ENCODE data around the gene RHBDF2. TPM values are rescaled to one million over a fixed set of nuclear protein-coding genes. Genes with fewer than 3 reads are reported as not detected.

Gene RHBDF2
- polyA plus RNA-seq, 1 donor: 6.8 TPM

GRCh38 chr17:76461765-76462555, 39.3 kb downstream of the RHBDF2 start:
- no peak for DNase-seq

GRCh38 chr17:76459674-76460073, 41.5 kb downstream of the RHBDF2 start:
- DNase-seq: no peak

GRCh38 chr17:76458580-76459490, 42.4 kb downstream of the RHBDF2 start:
- no peak for DNase-seq

GRCh38 chr17:76453431-76453743, 47.8 kb downstream of the RHBDF2 start:
- DNase-seq: no peak

GRCh38 chr17:76452660-76453430, 48.4 kb downstream of the RHBDF2 start, which contains the start of gene UBE2O:
TSS of gene UBE2O (minus strand) at chr17:76453152. CDS start at chr17:76453141, 11 bp downstream.
- DNase-seq: peak; percentile 78

GRCh38 chr17:76452127-76452659, 49.0 kb downstream of the RHBDF2 start:
- DNase-seq: no peak

- DNase-seq: no peak
Observed at GRCh38 chr17:76451506-76451905, 49.7 kb downstream of the RHBDF2 start.

- no peak for DNase-seq
Observed at GRCh38 chr17:76449126-76449525, 52.1 kb downstream of the RHBDF2 start.

- DNase-seq: no peak
Observed at GRCh38 chr17:76447931-76448652, 53.1 kb downstream of the RHBDF2 start.

- no peak for DNase-seq
Observed at GRCh38 chr17:76446449-76447231, 54.6 kb downstream of the RHBDF2 start.

GRCh38 chr17:76445697-76446448, 55.4 kb downstream of the RHBDF2 start:
- no peak for DNase-seq

- DNase-seq: no peak
Observed at GRCh38 chr17:76444518-76445311, 56.5 kb downstream of the RHBDF2 start.

GRCh38 chr17:76442341-76443338, 58.6 kb downstream of the RHBDF2 start:
- DNase-seq: no peak

GRCh38 chr17:76441686-76442340, 59.4 kb downstream of the RHBDF2 start:
- no peak for DNase-seq

GRCh38 chr17:76440751-76441362, 60.4 kb downstream of the RHBDF2 start:
- no peak for DNase-seq

GRCh38 chr17:76439314-76439928, 61.8 kb downstream of the RHBDF2 start:
- DNase-seq: no peak

All from left kidney (tissue), 2 donors.